ENCODE data around the gene HECTD4.

The HECTD4 gene

GRCh38 chr12:112146123-112146522 lies 236.1 kb downstream of the HECTD4 start:
- Histone ChIP-seq H3K27me3 (replicated peaks; ENCODE audit: control insufficient read depth, insufficient read depth, low read length) (no peaks in the 10 kb centered on the region), H3K4me1 (ENCODE audit: control insufficient read depth, insufficient read depth, low read length) (no peaks in the 10 kb centered on the region), H3K36me3 (ENCODE audit: control insufficient read depth, insufficient read depth, low read length, severe bottlenecking) (peaks cover 88% of the 10 kb centered on the region), H3K9ac (ENCODE audit: low read length) (no peak overlapping the region), H3K4me3 (ENCODE audit: low read length) (no peak overlapping the region), H3K9me3 (ENCODE audit: control insufficient read depth, low read length) (no peaks in the 10 kb centered on the region)
- DNase-seq (ENCODE audit: low read depth), result no peak

- DNase-seq (ENCODE audit: low read depth), result no peak
- peaks cover 86% of the 10 kb centered on the region for H3K36me3 ChIP-seq (ENCODE audit: control insufficient read depth, insufficient read depth, low read length, severe bottlenecking)
Observed at GRCh38 chr12:112140728-112141127, 241.5 kb downstream of the HECTD4 start.

DNA sequence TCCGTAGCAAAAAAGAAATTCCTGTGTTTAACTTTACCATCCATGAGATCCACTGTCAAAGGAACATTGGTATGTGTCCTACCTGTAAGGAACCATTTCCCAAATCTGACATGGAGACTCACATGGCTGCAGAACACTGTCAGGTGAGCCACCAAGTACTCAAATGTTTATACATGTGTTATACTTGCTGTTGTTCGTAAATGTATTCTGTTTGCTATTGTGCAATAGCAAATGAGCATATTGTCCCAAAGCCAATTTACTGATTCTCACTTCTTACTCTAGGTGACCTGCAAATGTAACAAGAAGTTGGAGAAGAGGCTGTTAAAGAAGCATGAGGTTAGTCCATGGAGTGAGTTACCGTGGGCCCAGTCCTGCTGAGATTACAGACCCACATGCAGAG lies 247.5 kb downstream of the HECTD4 start:
- H3K4me1 ChIP-seq (ENCODE audit: control insufficient read depth, insufficient read depth, low read length), result peaks cover 24% of the 10 kb centered on the region
- H3K36me3 ChIP-seq (ENCODE audit: control insufficient read depth, insufficient read depth, low read length, severe bottlenecking), result peaks cover 58% of the 10 kb centered on the region
- no peak overlapping the region for H3K4me3 ChIP-seq (ENCODE audit: low read length)
- H3K27me3 ChIP-seq (replicated peaks; ENCODE audit: control insufficient read depth, insufficient read depth, low read length), result no peaks in the 10 kb centered on the region
- H3K9me3 ChIP-seq (ENCODE audit: control insufficient read depth, low read length), result no peaks in the 10 kb centered on the region
- DNase-seq (ENCODE audit: low read depth), result no peak
- no peak overlapping the region for H3K9ac ChIP-seq (ENCODE audit: low read length)

More at GRCh38 chr12:112140728-112141127, 241.5 kb downstream of the HECTD4 start:
- H3K4me3 ChIP-seq (ENCODE audit: low read length), result no peak overlapping the region
- H3K27me3 ChIP-seq (replicated peaks; ENCODE audit: control insufficient read depth, insufficient read depth, low read length), result no peaks in the 10 kb centered on the region
- H3K4me1 ChIP-seq (ENCODE audit: control insufficient read depth, insufficient read depth, low read length), result peaks cover 7% of the 10 kb centered on the region
- H3K9ac ChIP-seq (ENCODE audit: low read length), result no peak overlapping the region
- no peaks in the 10 kb centered on the region for H3K9me3 ChIP-seq (ENCODE audit: control insufficient read depth, low read length)

- Histone ChIP-seq H3K4me1 (ENCODE audit: control insufficient read depth, insufficient read depth, low read length) (peaks cover 33% of the 10 kb centered on the region), H3K4me3 (ENCODE audit: low read length) (no peak overlapping the region), H3K27me3 (replicated peaks; ENCODE audit: control insufficient read depth, insufficient read depth, low read length) (no peaks in the 10 kb centered on the region), H3K36me3 (ENCODE audit: control insufficient read depth, insufficient read depth, low read length, severe bottlenecking) (peaks cover 45% of the 10 kb centered on the region), H3K9ac (ENCODE audit: low read length) (no peak overlapping the region), H3K9me3 (ENCODE audit: control insufficient read depth, low read length) (no peaks in the 10 kb centered on the region)
- DNase-seq (ENCODE audit: low read depth), result no peak
Observed at GRCh38 chr12:112133418-112133817, 248.8 kb downstream of the HECTD4 start.

DNA sequence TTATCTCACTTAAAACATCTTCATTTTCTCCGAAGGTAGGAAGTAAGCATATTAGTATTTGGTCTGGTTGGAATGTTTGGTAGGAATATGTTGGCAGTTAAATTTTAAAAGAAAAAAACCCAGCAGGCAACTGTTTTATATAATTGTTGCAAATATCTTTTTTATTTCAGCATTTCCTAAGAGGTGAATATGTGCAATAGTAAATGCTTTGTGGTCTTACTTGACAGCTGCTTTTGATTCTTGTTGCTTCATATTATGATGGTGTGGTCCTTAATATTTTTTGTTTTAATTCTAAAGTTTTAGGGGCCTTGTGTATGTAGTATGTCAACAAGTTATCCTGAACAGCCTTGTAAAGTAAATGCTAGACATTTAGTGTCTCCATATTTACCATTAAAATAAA lies 250.5 kb downstream of the HECTD4 start:
- Histone ChIP-seq H3K36me3 (ENCODE audit: control insufficient read depth, insufficient read depth, low read length, severe bottlenecking) (peaks cover 30% of the 10 kb centered on the region), H3K4me1 (ENCODE audit: control insufficient read depth, insufficient read depth, low read length) (peaks cover 46% of the 10 kb centered on the region), H3K27me3 (replicated peaks; ENCODE audit: control insufficient read depth, insufficient read depth, low read length) (no peaks in the 10 kb centered on the region), H3K9me3 (ENCODE audit: control insufficient read depth, low read length) (no peaks in the 10 kb centered on the region), H3K9ac (ENCODE audit: low read length) (peak overlapping the region; percentile 49), H3K4me3 (ENCODE audit: low read length) (peak overlapping the region; percentile 62)
- peak; percentile 61 for DNase-seq (ENCODE audit: low read depth)

DNA sequence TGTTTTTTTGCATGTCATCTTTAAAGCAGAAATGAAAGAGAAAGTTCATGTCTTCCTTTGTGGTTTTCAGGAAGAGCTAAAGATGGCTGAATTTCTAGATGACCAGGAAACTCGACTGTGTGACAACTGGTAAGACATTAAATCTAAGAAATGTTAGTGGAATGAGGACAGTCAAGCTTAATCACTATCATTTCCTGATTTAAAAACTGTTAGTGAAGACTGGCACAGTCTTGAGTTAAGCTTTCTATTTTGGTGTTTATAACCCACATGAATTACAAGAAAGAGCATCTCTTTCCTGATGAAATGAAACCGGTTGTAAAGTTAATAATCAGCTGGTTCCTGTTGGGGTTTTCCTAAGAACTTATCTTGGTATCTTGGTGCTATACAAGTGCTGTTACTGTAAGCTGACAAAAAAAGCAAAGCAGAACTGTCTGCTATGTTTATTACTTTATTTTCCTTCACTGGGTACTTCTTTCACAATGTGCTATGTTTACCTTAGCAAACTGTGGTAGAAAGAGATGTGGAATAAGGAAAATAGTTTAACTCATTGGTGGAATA lies 251.7 kb downstream of the HECTD4 start:
- peak; percentile 52 for DNase-seq (ENCODE audit: low read depth)
- peak overlapping the region; percentile 49 for H3K9ac ChIP-seq (ENCODE audit: low read length)
- no peaks in the 10 kb centered on the region for H3K9me3 ChIP-seq (ENCODE audit: control insufficient read depth, low read length)
- H3K27me3 ChIP-seq (replicated peaks; ENCODE audit: control insufficient read depth, insufficient read depth, low read length), result no peaks in the 10 kb centered on the region
- H3K4me3 ChIP-seq (ENCODE audit: low read length), result peak overlapping the region; percentile 62
- peaks cover 24% of the 10 kb centered on the region for H3K36me3 ChIP-seq (ENCODE audit: control insufficient read depth, insufficient read depth, low read length, severe bottlenecking)
- peaks cover 52% of the 10 kb centered on the region for H3K4me1 ChIP-seq (ENCODE audit: control insufficient read depth, insufficient read depth, low read length)

DNA sequence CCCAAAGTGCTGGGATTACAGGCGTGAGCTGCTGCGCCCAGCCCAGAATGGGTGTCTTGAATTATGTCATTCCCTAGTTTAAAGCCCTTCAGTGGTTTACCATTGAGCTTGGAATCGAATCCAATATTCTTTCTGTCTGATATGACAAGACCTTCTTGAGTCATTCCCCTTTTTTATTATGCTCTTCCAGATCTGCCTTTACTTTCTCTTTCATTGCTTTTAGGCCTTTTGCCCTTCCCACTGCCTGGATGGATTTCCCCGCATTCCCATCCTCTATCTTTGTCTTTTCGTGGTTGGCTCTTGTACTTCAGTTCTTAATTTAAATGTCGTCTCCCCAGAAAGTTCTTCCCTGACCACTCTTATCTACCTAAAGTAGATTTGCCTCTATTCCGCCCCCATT lies 255.3 kb downstream of the HECTD4 start:
- Histone ChIP-seq H3K4me1 (ENCODE audit: control insufficient read depth, insufficient read depth, low read length) (peaks cover 72% of the 10 kb centered on the region), H3K4me3 (ENCODE audit: low read length) (peak overlapping the region; percentile 86), H3K27me3 (replicated peaks; ENCODE audit: control insufficient read depth, insufficient read depth, low read length) (no peaks in the 10 kb centered on the region), H3K9me3 (ENCODE audit: control insufficient read depth, low read length) (no peaks in the 10 kb centered on the region), H3K9ac (ENCODE audit: low read length) (peak overlapping the region; percentile 46), H3K36me3 (ENCODE audit: control insufficient read depth, insufficient read depth, low read length, severe bottlenecking) (no peaks in the 10 kb centered on the region)
- no peak for DNase-seq (ENCODE audit: low read depth)

DNA sequence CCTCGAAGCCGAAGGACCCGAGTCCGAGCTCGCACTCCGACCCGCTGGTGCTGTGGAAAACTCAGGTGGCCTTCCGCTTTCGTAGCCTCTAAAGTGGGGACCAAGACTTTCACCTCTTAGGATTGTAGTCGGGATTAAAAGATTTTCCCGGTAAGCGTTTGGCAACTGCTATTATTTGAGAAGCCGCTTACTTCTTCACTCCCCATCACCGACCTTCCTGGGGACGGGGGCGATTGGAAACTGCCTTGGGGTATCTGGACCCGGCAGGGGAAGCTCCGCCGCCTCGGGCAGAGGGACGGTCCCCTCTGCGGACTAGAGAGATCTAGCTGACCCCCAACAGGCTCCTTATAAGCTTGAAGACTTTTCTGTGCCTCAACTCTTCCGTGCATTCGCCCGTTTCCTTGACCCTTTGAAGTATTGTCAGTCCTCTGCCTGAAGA lies 256.2 kb downstream of the HECTD4 start:
- Histone ChIP-seq H3K4me1 (ENCODE audit: control insufficient read depth, insufficient read depth, low read length) (peaks cover 66% of the 10 kb centered on the region), H3K4me3 (ENCODE audit: low read length) (peak overlapping the region; percentile 86), H3K9ac (ENCODE audit: low read length) (peak overlapping the region; percentile 92), H3K27me3 (replicated peaks; ENCODE audit: control insufficient read depth, insufficient read depth, low read length) (no peaks in the 10 kb centered on the region), H3K36me3 (ENCODE audit: control insufficient read depth, insufficient read depth, low read length, severe bottlenecking) (no peaks in the 10 kb centered on the region), H3K9me3 (ENCODE audit: control insufficient read depth, low read length) (no peaks in the 10 kb centered on the region)
- DNase-seq (ENCODE audit: low read depth), result peak; percentile 33

DNA sequence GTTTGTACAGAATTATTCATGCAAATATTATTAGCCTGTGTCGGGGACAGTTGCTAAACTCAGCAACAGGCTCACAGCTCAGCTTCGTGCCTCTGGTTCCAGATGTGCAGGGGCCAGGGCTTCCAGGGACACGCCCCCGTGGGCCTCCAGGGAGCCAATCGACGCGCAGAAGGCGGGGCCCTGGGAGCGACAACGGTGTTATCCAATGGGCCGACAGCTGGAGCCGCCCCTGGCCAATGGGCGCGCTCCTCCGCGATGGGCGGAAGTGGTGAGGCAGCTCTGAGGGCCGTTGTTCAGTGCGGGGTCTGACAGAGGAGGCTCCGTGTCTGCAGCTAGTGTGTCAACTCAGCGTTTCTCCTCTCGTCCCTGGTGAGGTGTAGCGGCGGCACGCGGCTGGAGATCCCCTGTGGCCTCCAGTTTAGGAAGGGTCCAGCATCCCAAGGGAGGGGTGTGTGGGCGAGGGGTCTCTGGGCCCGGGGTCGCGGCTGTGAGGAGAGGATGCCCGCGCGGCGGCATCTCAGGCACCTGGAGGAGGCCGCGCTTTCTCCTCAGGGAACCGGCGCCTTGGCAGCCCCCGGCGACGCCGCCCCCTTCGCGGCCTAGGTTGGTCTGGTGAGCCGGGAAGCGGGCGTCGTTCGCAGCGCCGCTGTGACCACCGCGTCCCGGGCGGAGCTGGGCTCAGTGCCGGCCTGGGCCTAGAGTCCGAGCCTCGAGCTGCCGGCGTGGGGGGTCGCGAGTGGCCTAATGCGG lies 256.8 kb downstream of the HECTD4 start, which contains the start of gene TRAFD1:
Gene TRAFD1, plus strand, starts transcription at position 311 of the 750 bp plus-strand sequence. CDS start 4,963 bp downstream, outside the sequence.
- Histone ChIP-seq H3K9me3 (ENCODE audit: control insufficient read depth, low read length) (no peaks in the 10 kb centered on the region), H3K9ac (ENCODE audit: low read length) (peak within 1 kb of the TSS; percentile 92), H3K36me3 (ENCODE audit: control insufficient read depth, insufficient read depth, low read length, severe bottlenecking) (no peaks in the 10 kb centered on the region), H3K4me3 (ENCODE audit: low read length) (peak within 1 kb of the TSS; percentile 86), H3K27me3 (replicated peaks; ENCODE audit: control insufficient read depth, insufficient read depth, low read length) (no peaks in the 10 kb centered on the region), H3K4me1 (ENCODE audit: control insufficient read depth, insufficient read depth, low read length) (peaks cover 60% of the 10 kb centered on the region)
- peak; percentile 99 for DNase-seq (ENCODE audit: low read depth)

DNA sequence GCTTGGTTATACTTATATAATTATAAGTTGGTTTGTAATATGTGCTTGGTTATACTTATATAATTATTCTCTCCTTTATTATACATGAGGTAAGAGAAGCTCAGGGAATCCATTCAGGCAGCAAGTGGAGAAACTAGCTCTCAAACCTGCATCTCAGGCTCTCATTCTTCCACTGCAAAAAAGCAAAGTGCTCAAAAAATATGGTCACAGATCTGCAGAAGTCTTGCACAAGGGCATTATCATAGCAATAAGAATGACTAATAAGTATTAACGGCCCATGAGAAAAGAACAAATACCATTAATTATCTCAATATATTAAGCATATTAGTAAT lies 257.3 kb downstream of the HECTD4 start:
- DNase-seq (ENCODE audit: low read depth), result no peak
- Histone ChIP-seq H3K4me1 (ENCODE audit: control insufficient read depth, insufficient read depth, low read length) (peaks cover 55% of the 10 kb centered on the region), H3K36me3 (ENCODE audit: control insufficient read depth, insufficient read depth, low read length, severe bottlenecking) (no peaks in the 10 kb centered on the region), H3K9me3 (ENCODE audit: control insufficient read depth, low read length) (no peaks in the 10 kb centered on the region), H3K4me3 (ENCODE audit: low read length) (peak overlapping the region; percentile 86), H3K9ac (ENCODE audit: low read length) (peak overlapping the region; percentile 23), H3K27me3 (replicated peaks; ENCODE audit: control insufficient read depth, insufficient read depth, low read length) (no peaks in the 10 kb centered on the region)

GRCh38 chr12:112122823-112123690 lies 259.2 kb downstream of the HECTD4 start:
- peaks cover 43% of the 10 kb centered on the region for H3K4me1 ChIP-seq (ENCODE audit: control insufficient read depth, insufficient read depth, low read length)
- peak overlapping the region; percentile 38 for H3K4me3 ChIP-seq (ENCODE audit: low read length)
- no peaks in the 10 kb centered on the region for H3K36me3 ChIP-seq (ENCODE audit: control insufficient read depth, insufficient read depth, low read length, severe bottlenecking)
- H3K9me3 ChIP-seq (ENCODE audit: control insufficient read depth, low read length), result no peaks in the 10 kb centered on the region
- no peaks in the 10 kb centered on the region for H3K27me3 ChIP-seq (replicated peaks; ENCODE audit: control insufficient read depth, insufficient read depth, low read length)
- DNase-seq (ENCODE audit: low read depth), result peak; percentile 68
- peak overlapping the region; percentile 51 for H3K9ac ChIP-seq (ENCODE audit: low read length)

All from adipocyte (in vitro differentiated cells).